CD4-positive, alpha-beta T cell treated with Interleukin-17A for 1 hour (primary cell): Measurements from ENCODE around the gene ZFAND2A.
"Not testable (repeated sequence)": the region's sequence is repeated elsewhere in the genome, so short reads cannot be mapped to it uniquely, and the experiment has no call there.

Experiments
- DNase-seq: peaks from one replicate; pipeline ENCODE4 v3.0.0-alpha.2; 2020

Gene ZFAND2A

DNA sequence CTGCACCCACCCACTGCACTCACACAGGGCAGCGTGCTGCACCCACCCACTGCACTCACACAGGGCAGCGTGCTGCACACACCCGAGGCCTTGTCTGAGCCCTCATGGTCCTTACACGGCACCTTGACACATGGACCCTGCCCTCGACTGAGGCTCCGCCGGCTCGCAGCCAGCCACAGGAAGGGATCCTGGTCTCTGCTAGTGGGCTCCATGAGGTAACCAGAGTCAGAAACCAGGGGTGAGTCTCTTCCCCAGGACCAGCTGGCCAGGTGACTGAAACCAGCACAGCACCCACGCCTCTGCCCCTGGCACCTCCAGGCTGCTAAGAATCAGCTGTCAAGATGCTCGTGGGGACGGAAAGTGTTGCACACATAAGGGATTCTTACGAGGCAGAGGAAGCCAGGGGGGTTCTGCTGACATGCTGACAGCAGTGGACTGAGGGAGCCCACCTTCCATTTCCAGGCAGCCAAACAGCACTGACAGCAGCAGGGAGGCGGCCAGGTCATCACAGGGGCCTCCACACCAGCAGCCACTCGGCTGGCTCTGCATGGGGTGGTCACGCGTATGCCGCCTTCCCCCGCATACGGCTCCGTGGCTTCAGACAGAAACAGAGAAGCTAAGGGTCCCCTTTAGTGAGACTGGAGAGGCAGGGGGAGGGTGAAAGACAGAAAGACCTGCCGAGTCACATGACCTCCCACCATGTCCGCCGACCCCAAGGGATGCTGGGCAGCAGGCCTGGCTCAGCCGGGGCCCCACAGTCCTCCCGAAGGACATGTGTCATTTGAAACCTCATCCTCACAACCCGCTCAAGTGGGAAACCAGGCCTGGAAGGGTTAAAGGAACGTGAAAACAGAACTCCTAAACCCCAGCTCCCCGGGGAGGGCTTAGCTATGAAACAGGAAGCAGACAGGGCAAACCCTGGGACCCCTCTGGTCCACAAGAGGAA is 37.8 kb downstream of the ZFAND2A start:
- DNase-seq, result no peak

DNA sequence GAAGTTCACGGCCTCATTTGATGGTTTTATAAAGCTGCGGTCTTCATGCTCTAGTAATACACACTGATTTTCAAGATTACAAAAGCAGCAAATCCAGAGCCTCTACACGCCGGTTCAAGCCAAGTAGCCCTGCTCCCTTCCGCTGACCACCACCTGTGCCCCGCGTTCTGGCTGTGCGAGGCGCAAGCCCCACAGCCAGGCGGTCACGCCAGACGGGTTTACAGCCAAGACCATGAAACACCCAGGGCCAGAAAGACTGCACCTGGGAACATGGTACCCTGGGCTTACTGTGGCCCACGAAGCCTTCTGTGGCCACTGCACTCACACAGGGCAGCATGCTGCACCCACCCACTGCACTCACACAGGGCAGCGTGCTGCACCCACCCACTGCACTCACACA is 38.5 kb downstream of the ZFAND2A start:
- no peak for DNase-seq

- DNase-seq, result no peak
Measured at GRCh38 chr7:1120791-1121190, 39.2 kb downstream of the ZFAND2A start.

GRCh38 chr7:1119201-1119600 is 40.8 kb downstream of the ZFAND2A start:
- no peak for DNase-seq

DNA sequence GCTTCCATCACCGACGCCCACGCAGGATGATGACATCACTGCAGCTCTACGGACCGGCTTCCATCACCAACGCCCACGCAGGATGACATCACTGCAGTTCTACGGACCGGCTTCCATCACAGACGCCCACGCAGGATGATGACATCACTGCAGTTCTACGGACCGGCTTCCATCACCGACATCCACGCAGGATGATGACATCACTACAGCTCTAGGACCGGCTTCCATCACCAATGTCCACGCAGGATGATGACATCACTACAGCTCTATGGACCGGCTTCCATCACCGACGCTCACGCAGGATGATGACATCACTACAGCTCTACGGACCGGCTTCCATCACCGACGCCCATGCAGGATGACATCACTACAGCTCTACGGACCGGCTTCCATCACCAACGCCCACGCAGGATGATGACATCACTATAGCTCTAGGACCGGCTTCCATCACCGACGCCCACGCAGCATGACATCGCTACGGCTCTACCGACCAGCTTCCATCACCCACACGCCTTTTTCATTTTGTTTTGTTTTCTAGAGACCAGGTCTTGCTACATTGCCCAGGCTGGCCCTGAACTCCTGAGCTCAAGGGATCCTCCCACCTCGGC is 42.6 kb downstream of the ZFAND2A start:
- no peak for DNase-seq

- not testable (repeated sequence) for DNase-seq
Measured at GRCh38 chr7:1116383-1117008, 43.5 kb downstream of the ZFAND2A start.

DNA sequence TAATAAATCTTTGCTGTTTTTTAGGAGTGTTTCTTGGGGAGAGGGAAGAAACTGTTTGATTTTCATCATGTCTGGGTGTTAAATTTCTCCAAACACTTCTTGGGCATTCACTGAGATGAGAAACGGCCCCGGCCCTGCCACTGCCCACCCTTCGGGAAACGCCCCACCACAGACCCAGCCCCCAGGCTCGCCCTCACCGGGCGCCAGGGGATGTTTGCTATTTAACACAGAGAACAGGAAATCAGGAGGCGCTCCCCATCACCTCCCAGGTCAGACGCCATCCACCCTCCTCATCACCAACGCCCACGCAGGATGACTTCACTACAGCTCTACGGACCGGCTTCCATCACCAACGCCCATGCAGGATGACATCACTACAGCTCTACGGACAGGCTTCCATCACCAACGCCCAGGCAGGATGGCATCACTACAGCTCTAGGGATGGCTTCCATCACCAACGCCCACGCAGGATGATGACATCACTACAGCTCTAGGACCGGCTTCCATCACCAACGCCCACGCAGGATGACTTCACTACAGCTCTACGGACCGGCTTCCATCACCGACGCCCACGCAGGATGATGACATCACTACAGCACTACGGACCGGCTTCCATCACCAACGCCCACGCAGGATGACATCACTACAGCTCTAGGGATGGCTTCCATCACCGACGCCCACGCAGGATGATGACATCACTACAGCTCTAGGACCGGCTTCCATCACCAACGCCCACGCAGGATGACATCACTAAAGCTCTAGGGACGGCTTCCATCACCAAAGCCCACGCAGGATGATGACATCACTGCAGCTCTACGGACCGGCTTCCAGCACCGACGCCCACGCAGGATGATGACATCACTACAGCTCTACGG is 44.6 kb downstream of the ZFAND2A start:
- not testable (repeated sequence) for DNase-seq

DNA sequence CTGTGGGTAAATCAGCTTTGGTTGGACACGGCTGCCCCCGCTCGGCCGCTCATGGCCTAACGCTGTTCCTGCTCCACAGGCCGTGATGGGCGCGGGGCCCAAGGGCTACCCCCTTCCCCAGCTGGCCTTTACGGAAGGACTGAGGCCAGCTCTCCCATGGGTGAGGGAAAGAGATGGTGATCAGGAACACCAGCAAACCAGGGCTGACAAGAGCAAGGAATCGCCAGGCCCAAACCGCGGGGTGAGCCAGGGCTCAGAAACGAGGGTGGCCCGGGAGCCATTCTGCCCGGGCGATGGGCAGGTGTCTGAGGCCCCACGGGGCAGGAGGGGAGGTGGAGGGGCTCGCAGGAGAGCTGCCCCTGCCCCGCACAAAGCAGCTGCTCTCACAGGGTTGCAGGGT is 45.5 kb downstream of the ZFAND2A start:
- DNase-seq, result no peak

- DNase-seq, result no peak
Measured at GRCh38 chr7:1114088-1114487, 45.9 kb downstream of the ZFAND2A start.

DNA sequence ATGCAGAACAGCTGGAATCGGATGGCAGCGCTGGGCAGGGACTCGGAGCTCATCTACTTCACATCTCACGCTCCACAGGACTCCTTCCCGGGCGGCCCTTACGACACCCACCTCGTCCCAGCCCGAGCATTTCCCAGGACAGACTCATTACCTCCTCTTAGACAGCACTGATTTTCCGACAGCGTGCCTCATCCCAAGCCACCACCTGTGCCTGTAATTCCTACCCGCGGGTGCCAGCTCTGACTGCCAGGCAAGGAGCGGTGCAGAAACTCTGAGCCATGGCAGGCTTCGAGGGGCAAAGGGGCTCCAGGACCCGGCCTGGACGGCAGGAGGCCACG is 46.5 kb downstream of the ZFAND2A start:
- no peak for DNase-seq

DNA sequence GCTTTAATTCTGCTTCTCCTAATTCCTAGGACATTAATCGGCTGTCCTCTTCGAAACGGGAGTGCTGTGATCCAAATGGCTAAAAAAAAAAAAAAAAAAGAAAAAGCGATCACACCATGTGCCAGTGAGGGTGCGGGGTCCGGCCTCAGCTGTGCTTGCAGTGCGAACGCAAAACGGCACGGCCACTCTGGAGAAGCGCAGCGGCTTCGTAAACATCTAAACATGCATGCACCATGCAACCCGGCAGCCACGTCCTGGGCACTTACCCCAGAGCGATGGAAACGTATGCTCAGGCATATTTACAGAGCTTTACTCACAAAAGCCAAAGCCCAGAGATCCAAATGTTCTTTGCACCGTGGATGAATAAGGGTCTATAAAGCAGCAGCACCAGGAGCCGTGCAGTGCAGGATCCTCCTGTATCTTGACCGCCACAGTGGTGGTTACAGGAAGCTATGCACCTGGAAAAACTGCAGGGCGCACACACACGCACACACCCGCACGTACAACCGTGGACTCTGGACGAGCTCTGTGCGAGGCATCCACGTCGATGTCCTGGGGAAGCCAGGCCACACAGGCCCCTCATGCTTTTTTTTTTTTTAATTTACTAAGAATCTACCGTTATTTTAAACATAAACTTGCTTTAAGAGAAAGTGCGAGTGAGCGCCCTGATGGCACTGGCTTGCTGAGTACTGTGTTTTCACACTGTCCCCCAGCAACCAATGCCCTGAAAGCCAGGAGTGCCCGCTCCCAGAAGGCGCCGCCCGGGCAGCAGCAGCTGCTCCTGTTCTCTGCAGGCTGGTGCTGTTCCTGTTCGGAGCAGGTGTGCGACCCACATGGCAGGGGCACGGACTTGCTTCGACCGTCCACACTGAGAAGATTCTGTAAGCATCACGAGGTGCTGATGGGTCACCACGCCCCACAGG is 47.1 kb downstream of the ZFAND2A start:
- no peak for DNase-seq

- DNase-seq, result no peak
Measured at GRCh38 chr7:1112109-1112508, 47.9 kb downstream of the ZFAND2A start.

GRCh38 chr7:1111156-1111555 is 48.8 kb downstream of the ZFAND2A start:
- DNase-seq, result no peak

GRCh38 chr7:1110358-1110757 is 49.6 kb downstream of the ZFAND2A start:
- DNase-seq, result no peak

DNA sequence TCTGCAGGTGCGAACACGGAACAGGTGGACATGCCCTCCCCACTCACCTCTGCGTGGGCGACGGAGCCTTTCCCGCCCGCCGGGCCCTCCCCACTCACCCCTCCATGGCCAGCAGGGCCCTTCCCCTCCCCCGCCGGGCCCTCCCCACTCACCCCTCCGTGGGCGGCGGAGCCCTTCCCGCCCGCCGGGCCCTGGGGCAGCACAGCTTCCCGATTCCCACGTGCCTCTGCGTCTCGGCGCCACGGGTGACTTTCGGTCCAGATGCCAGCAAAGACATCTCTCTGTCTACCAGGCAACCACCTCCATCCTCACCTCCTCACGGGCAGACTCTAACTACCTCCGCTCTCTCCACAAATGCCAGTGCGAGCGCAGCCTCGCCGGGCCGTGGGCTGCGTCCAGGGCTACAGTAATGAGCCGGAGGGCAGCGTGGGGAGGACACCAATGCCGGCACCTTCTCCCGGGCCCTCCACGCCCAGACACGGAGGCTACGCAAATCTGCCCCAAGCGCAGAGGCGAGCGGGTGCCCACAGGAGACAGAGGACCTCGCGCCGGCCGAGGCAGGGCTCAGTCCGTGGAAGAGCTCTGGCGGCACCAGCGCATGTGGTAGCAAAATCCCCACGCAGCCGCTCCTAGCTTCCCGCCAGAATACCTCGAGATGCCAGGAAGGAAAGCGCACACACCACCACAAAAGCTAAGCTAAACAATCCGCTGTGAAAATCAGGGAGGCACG is 50.2 kb downstream of the ZFAND2A start:
- no peak for DNase-seq

GRCh38 chr7:1108264-1108920 is 51.6 kb downstream of the ZFAND2A start:
- DNase-seq, result no peak

- no peak for DNase-seq
Measured at GRCh38 chr7:1106793-1107421, 53.1 kb downstream of the ZFAND2A start.

GRCh38 chr7:1106063-1106792 is 53.8 kb downstream of the ZFAND2A start:
- DNase-seq, result no peak

DNA sequence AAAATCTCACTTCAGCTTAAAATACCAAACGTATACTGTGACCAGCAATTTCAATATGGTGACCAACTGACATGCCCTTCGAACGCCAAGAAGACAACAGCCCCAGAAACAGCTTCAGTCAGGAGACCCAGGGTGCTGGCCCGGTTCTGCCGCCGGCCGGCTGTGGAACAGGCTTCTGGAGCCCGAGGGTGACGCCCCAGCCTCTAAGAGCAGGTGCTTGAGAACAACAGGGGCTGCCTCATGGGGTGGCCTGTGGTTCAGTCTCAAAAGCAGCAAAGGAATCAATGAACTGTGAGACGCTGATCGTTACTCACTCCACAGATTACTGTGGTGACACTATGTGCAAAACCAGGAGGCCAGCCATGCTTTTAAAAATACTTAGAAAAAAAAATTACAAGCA is 54.8 kb downstream of the ZFAND2A start:
- DNase-seq, result no peak
